Glomerular endothelial cell (primary cell): ENCODE data around the gene XRN2. TPM values are rescaled to one million over a fixed set of nuclear protein-coding genes. Genes with fewer than 3 reads are reported as not detected.
"Not testable (repeated sequence)": the region's sequence is repeated elsewhere in the genome, so short reads cannot be mapped to it uniquely, and the experiment has no call there.

ENCODE experiments used
- DNase-seq: peaks from one replicate; pipeline ENCODE4 v3.0.0-alpha.2; 2011; ENCODE audit warnings: low read depth, low spot score; ENCODE audit errors: extremely low read depth
- total RNA-seq: library from RNA; depleted of rRNA; stranded (reverse); fragments of >200 nt; gene quantifications from 2 replicates; pipeline ENCODE4 v1.2.3, GENCODE V29; 2015

The XRN2 gene
- total RNA-seq, 1 donor from 2014 or later, result 67.5 TPM

DNA sequence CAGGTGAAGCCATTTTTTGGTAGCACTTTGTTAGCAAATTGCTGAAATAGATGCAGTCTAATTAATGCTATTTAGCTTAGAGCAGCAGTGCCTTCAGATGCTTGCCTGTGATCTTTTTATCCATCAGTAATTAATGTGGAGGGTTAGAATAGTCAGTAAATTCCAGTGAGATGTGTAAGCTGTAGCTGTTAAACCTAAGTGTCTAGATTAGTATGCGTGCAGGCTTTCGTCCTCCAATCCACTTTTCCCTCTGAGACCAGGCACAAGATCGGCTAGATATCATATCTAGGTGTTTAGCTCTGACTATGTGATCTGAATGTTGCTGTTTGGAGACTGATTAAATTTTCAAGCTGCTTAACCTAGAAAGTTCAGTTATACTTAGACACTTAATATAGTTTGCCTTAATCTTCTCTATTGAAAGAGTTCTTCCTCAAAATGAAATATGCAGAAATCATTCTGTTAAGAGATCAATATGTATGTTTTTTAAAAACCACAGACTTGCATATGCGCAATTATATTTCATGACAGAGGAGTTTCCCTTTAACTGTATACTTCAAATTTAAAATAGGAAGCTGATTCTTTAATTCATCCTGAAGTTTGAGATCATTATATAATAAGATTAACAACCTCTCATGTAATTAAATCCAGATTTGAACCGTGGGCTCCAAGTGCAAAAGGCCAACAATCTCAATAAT lies 41.2 kb downstream of the XRN2 start:
- no peak for DNase-seq

DNA sequence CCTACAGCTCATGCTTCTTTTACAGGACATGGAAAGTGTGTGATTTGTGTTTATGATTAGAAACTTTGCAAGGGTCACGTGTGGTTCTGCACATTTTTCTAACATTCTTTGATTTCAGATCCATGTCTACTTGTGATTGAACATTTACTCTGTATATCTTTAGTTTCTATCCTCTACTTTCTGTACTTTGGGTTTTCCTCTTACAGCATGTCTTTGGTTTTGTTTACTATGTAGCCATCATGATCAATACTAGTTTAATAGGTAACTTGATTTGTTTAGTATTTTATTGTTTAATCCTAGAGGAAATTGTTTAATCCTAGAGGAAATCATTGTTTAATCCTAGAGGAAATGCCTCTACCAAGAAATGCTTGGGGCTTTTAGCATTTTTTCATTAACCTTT lies 41.8 kb downstream of the XRN2 start:
- no peak for DNase-seq

DNA sequence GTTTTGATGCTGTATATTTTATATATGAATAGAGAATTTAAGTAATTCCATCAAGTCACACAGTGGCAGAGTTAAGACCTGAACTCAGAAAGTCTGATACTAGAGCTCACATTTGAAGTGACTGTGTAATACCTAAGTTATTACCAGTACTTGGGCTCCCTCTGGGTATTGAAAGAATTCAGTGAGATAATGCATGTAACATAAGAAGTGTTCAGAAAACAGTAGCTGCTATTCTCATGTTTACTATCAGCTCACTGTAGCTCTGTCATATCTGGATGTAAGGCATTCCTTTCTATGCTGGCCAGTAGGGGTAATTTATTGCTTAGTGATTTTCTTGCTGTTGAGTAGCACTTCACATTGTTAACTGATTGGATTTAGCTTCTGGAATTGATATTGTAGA lies 49.6 kb downstream of the XRN2 start:
- no peak for DNase-seq

DNA sequence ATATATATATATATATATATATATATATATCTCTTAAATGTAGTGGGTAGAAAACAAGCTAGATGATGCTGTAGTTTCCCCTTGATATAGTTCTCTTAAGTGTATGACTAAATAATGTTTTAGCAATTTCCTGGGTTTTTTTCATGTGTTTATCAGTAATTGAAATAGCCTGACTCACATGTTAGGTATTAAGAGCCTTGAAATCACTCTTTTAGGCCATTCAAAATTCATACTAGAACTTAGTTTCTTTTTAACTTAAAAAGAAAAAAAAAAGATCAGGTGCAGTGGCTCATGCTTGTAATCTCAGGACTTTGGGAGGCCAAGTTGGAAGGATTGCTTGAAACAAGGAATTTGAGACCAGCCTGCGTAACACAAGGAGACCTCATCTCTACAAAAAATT lies 50.1 kb downstream of the XRN2 start:
- no peak for DNase-seq

DNA sequence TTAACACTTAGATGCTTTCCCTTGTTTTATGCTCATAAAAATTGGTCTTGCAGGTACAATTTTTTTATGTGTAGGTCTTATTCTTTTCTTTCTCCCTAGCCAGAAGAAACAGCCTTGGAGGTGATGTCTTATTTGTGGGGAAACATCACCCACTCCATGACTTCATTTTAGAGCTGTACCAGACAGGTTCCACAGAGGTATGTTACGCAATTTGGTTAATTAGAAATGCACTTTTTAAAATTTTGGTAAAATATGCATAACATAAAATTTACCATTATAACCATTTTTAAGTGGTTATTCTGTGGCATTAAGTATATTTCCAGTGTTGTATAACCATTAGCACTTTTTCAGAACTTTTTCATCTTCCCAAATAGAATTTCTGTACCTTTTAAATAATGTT lies 52.9 kb downstream of the XRN2 start:
- no peak for DNase-seq

DNA sequence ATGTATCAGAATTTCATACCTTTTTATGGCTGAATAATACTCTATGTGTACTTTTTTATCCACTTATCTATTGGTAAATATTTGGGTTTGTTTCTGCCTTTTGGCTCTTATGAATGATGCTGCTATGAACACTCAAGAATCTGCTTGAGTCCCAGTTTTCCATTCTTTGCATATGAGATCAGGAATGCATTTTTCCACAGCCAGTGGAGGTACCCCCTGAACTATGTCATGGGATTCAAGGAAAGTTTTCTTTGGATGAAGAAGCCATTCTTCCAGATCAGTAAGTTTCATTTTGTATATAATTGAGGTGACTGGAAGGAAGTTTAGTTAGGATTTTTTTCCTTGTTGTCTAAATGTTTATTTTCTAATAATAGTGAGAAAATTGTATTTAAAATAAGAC lies 53.3 kb downstream of the XRN2 start:
- DNase-seq, result no peak

DNA sequence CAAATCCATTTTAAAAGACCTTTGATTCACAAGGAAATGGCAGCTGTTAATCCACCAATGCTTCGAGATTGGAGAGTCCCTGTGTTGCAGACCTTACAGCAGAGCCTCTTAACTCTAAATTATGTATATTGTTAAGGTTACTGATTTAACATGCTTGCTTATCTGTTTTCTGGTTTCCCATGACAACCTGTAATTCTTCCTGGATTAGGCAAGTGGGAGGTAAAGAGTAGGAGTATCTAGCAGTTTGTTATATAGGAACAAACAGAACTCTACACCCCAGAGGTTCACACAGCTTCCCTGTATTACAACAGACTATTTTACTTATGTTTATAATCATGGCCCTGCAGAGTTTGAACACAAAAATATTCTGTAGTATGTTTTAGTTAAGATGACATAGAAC lies 54.7 kb downstream of the XRN2 start:
- DNase-seq, result no peak

DNA sequence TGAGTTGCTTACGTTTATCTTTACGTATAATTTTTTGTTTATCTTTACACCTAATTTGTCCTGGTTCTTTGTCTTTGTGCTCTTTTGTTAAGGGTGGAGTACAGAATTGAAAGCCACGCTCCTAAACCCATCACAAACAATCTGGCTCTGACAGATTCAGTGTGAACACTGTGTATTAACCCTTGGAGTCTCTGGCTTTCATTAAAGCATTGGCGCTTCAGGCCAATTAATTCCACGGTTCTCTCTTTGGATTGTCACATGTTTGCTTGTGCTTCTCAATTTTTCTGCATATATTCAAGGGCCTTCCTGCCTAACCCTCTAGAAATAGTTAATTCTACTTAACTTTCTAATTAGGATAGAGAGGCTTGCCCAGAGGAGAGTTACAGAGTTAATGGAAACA lies 55.6 kb downstream of the XRN2 start:
- DNase-seq, result no peak

DNA sequence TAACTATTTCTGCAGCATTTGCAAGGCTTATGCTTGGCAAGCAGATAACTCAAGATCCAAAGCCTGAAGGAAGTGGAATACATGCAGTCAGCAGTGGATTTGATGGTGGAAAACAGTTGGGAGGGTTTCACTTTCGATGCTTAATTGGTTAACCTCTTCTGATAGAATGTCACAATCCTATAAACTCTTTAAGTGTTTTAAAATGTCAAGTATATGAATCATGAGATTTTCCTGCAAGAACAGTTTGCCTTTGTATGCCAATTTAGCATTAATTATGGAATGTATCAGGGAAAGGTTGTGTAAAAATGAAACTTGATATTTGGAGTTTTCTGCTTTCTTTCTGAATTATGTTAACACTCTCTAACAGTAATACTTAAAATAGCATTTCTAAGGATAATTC lies 57.6 kb downstream of the XRN2 start:
- no peak for DNase-seq

DNA sequence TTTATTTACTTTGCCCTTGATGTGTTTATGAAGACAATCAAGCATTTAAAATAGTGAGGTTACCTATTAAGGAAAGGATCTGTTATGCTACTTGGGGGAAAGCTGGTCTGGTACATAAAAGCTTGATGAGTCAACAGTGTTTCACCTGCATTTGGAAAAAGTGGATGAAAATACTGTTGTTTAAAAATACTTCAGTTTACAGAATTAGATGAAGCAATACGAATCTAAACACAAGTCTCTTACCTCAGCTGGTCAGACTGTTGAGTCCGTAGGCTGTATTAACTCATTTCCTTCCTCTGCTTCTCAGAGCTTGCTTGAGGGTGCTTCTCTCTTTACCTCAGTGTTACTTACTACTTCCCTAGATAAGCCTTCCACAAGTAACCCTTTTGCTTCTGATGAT lies 58.1 kb downstream of the XRN2 start:
- peak; percentile 23 for DNase-seq

DNA sequence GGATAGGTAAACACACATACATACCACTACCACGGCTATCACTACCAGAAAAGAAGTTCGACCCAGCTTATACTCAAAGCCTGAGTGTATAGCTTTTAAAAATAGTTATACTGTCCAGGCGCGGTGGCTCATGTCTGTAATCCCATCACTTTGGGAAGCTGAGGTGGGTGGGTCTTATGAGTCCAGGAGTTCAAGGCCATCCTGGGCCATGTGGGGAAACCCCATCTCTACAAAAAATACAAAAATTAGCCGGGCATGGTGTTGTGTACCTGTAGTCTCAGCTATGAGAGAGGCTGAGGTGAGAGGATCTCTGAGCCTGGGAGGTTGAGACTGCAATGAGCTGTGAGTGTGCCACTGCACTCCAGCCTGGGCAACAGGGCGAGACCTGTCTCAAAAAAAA lies 61.3 kb downstream of the XRN2 start:
- no peak for DNase-seq

DNA sequence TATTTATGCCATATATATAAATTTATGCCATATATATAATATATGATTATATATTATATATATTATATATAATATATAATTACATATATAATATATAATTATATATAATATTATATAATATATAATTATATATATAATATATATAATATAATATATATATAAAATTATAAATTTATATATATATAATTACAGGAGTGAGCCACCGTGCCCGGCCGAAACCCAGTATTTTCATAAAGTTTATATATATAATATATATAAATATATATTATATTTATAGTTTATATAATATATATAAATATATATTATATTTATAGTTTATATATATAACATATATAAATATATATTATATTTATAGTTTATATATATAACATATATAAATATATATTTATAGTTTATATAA lies 62.6 kb downstream of the XRN2 start:
- no peak for DNase-seq

DNA sequence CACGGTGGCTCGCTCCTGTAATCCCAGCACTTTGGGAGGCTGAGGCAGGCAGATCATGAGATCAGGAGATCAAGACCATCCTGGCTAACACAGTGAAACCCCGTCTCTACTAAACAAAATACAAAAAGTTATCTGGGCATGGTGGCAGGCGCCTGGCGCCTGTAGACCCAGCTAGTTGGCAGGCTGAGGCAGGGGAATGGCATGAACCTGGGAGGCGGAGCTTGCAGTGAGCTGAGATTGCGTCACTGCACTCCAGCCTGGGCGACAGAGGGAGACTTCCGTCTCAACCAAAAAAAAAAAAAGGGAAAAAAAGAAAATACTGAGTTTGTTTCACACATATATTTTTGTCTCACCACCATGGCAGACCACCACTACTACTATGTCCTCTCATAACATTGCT lies 63.1 kb downstream of the XRN2 start:
- not testable (repeated sequence) for DNase-seq

DNA sequence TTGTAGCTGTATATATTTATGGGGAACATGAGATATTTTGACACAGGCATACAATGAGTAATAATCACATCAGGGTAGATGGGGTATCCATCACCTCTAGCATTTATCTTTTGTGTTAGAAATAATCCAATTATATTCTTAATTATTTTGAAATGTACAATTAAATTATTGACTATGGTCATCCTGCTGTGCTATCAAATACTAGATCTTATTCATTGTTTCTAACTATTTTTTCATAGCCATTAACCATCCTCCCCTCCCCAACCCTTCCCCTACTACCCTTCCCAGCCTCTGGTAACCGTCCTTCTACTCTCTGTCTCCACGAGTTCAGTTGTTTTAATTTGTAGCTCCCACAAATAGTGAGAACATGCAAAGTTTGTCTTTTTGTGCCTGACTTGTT lies 65.7 kb downstream of the XRN2 start:
- DNase-seq, result no peak

DNA sequence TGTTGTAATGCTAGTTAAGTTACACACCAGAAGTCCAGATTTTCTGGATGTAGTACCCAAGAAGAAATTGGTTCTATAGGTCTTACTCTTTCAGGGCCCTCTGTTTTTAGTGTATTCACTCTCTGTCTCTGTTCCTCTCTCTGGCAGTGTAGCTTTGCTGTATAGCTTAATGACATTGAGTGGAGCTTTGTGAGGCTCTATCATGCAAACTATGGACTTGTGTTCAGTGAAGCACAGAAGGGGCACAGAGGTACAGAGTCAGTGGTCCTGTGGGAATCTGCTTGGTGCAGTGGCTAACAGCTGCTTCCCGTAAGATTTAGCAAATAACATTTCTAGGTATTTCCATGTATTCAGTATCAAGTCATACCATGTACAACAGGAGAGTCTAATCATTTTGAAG lies 68.1 kb downstream of the XRN2 start:
- no peak for DNase-seq

DNA sequence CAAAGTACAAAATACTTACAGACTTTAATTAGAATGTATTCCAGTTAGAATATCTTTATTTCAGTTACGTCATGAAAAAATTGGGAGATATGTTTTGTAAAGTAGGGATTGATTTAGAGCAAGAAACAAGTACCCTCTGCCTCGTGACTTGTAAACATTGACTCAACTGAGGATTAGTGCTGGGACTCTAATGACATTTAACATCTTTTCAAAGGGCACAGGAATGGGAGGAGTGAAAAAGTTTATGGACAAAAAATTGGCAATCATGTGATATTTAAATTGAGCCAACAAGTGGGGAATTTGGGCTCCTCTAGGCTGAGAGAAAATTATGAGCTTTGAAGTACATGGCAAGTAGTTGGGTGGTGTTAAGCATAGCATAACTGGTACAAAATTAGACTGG lies 68.9 kb downstream of the XRN2 start:
- DNase-seq, result no peak

DNA sequence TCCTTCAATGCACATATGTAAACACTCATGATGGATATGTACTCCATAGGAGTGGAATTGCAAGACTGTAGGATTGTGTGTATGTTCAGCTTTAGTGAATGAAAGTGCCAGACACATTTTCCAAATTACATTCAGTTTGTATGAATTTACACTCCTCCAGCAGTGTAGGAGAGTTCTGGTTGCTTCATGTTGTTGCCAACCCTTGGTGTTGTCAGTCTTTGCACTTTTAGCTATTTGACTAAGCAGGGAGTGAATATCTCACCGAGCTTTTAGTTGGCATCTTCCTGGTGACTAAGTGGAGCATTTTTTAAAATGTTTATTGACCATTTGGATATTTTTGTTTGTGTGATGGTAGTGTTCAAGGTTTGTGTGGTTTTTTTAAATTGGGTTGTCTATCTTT lies 70.3 kb downstream of the XRN2 start:
- no peak for DNase-seq

DNA sequence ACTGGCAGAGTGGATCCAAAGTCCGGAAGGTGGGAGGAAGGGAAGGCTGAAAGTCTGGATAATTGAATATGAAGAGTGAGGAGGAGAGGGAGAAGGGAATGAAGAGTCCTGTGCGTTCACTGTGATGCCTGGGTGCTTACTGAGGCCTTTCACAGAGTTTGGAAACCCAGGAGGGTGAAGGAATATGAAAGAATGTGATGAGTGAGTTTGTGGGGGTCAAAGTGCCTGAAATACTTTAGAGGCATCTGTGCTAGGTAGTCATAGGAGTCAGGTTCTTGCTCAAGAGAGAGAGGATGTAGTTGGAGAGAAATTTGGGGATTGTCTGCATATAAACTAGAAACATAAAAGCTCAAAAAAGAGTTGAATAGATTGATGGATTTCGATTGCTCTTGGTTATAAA lies 73.5 kb downstream of the XRN2 start:
- no peak for DNase-seq

DNA sequence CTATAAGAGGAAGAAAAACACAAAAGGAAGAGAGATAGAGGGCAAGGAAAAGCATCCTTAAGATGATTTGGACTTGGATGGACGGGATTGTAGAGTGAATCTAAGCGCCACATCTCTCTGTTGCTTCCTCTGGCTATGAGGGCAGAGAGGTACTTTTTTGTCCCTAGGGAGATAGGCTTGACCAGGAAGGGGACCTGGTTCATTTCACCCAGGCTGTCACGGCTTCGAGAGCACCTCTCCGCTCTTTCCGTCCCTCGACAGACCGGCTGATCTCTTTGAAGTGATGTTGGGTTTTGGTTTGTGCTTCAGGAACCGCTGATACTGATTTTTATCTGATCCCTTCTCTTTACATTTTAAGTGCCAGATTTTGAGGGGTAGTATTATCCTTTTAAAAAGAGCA lies 74.6 kb downstream of the XRN2 start:
- DNase-seq, result no peak

DNA sequence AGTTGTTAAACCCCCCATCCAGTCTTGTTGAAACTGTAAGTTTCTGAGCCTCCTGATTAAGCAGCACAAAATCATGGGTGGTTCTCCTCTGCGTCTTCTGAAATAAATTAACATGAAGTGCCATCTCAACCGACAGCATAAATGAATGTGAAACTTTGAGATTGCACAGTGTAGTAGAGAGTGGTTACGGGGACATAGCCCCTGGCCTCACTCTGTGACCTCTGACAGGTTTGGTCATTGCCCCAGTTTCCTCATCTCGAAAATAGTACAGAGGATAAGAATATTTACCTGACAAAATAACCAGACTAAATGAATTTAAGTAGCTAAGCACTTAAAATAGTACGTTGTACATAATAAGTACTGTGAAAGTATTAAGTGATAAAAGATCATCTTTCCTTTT lies 75.1 kb downstream of the XRN2 start:
- no peak for DNase-seq

DNA sequence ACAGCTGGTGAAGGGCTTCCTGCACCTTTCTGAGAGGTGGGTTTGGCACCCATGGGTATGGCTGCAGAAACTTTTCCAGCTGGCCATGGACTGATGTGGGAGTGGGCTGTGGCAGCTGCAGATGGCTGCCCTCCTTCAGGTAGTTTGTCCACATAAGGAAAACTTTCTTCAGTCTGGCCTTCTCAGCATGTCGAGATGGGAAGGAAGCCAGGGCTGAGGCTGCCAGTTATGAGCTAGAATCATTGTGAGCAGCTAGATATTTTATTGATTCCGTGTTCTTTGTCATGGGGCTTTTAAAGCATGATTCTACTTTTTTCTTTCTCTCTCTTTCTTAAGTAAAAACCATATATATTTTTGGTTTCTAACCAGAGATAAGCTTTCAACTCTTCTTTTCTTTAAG lies 77.6 kb downstream of the XRN2 start:
- DNase-seq, result no peak

DNA sequence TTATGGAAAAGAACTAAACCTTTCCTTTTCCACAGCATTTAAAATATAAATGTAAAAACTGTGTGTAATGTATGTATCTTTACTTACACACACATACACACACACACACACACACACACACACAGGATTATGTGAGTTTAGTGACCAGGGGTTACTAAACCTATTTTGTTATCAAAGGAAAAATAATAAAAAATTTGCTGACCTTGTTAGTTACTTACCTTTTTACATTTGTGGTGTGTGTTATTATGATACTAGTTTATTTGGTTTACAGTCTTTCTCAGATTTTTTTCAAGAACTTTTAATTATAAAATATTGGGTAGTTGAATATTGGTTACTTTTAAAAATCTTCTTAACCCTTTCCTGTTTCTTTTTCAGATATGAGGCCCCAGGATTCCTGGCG lies 78.5 kb downstream of the XRN2 start:
- no peak for DNase-seq

DNA sequence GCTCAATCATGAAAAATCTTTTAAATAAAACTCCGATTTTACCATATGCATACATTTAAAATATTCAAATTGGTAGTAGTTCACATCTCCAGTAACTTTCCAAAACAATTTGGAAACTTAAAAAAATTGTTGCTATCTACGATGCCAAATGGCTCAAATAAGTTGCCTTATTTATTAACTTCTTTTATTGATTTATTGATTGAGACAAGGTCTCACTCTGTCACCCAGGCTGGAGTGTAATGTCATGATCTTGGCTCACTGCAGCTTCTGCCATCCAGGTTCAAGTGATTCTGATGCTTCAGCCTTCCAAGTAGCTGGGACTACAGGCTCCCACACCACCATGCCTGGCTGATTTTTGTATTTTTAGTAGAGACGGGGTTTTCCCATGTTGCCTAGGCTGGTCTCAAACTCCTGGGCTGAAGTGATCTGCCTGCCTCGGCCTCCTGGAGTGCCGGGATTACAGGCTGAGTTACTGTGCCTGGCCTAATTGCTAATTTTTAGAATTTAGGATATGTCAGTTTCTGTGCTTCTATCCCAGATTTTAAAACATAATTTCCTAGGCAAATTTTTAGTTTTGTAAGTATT lies 81.3 kb downstream of the XRN2 start:
- DNase-seq, result no peak
